Vagina (tissue), 2 donors: Measurements from ENCODE around the gene LRRC8E.

Experiments
- POLR2A ChIP-seq, 2 donors: fragments of 450-650 bp; IDR thresholded peaks; one replicate each; pipeline ENCODE4 v1.6.1; 2017; ENCODE audit warnings: antibody characterized with exemption in 2 of 2, mild to moderate bottlenecking in 2 of 2, moderate library complexity in 2 of 2
- POLR2AphosphoS5 ChIP-seq, 2 donors: sonication (generic); formaldehyde crosslinking; IDR thresholded peaks; one replicate each; pipeline ENCODE4 v1.9.0; 2017; ENCODE audit warnings: antibody characterized with exemption in 2 of 2, mild to moderate bottlenecking in 2 of 2, low read depth in 1 of 2; ENCODE audit not compliant: insufficient read depth in 1 of 2
- TF ChIP-seq, protein P1 (sequence below), 3 experiments: fragments of 450-650 bp in 2 of 3; fragments of 200-600 bp in 1 of 3; sonication (generic) in 1 of 3; IDR thresholded peaks; one replicate each; pipeline ENCODE4 v1.5.1; 2017 to 2019; ENCODE audit warnings: antibody characterized with exemption in 3 of 3, mild to moderate bottlenecking in 2 of 3, moderate library complexity in 2 of 3

DNA sequence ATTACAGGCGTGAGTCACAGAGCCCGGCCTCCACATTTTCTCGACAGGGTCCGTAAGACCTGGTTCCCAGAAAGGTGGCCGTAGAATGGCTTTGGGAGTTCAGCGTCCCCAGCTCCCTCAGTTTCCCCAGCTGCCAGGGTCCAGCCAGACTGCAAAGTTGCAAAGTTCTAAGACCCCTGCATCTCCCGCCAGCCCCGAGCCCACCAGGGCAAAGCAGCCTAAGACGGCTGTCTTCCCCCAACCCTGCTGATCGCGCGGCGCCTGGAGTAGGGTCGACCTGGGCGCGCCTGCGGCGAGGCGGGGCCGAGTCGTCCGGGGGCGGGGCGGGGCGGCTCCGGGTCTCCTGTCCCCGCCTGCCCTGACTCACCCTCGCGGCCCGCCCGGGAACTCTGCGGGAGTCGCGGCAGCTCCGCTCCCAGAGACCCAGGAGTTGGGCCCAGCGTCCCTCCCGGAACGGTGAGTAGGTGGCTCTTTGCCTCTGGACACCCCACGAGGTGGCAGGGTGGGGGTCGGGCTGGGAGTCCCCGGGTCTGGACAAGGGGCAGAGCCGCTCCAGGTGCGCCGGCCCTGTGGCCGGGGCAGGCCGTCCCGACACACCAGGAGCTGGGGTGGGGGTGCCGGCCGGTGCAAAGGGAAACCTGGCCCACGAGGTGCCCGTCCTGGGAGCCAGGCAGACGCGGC, at the start of gene LRRC8E:
- peak in 1 of 2 donors; percentile 11 for TF ChIP-seq POLR2A (IDR thresholded peaks at IDR 0.05)
- TF ChIP-seq, protein P1, sequence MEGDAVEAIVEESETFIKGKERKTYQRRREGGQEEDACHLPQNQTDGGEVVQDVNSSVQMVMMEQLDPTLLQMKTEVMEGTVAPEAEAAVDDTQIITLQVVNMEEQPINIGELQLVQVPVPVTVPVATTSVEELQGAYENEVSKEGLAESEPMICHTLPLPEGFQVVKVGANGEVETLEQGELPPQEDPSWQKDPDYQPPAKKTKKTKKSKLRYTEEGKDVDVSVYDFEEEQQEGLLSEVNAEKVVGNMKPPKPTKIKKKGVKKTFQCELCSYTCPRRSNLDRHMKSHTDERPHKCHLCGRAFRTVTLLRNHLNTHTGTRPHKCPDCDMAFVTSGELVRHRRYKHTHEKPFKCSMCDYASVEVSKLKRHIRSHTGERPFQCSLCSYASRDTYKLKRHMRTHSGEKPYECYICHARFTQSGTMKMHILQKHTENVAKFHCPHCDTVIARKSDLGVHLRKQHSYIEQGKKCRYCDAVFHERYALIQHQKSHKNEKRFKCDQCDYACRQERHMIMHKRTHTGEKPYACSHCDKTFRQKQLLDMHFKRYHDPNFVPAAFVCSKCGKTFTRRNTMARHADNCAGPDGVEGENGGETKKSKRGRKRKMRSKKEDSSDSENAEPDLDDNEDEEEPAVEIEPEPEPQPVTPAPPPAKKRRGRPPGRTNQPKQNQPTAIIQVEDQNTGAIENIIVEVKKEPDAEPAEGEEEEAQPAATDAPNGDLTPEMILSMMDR (IDR thresholded peaks at IDR 0.05): no peak
- TF ChIP-seq POLR2AphosphoS5 (IDR thresholded peaks at IDR 0.05; ENCODE audit: insufficient read depth in 1 of 2, low read depth in 1 of 2): peak in 1 of 2 donors; percentile 57
